ENCODE data around the gene SLC1A1. TPM values are rescaled to one million over a fixed set of nuclear protein-coding genes. Genes with fewer than 3 reads are reported as not detected.

The SLC1A1 gene
- total RNA-seq, 6 experiments from 2014 or later = 22.0 to 82.7 (median 38.7) TPM

DNA sequence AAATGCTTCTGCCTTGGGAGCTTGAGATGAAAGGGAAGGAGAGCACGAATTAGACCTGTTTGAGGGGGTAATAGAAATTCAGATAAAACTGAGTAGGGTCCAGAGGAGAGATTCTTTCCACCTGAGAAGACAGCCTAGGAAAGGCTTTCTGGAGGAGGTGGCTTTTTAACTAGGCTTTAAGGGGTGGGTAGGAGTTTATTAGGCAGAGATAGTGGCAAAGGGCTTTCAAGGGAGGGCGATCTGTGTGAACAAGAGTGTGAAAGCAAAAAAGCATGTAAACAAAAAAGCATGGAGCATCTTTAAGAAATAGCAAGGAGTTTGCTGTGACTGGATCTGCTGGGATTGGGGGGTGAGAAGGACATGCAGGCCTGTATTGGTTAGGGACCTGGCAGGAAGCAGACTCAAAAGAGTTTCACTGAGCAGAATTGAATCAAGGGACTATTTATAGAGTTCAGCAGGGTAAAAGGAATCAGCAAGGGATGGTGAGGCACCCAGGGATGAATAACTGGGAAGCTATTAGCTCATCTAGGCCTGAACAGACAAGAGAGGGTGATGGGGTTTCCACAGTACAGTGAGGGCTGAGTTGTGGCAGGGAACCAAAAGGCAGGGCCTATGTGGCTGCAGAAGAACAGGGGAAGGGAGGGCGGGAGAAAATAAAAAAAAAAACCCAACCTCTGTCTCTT is 18.8 kb downstream of the SLC1A1 start:
- peaks cover 0 to 81% (median 34%) of the 10 kb centered on the region in 4 donors for H3K4me1 ChIP-seq
- H3K9me3 ChIP-seq = no peaks in the 10 kb centered on the region
- ATAC-seq (peak; percentile 16 to 54 (median 29)), DNase-seq (peak in 1 of 3 donors; percentile 24)
- H3K27ac ChIP-seq = peak overlapping the region; percentile 70 to 84 (median 82)
- WGBS (ENCODE audit: insufficient coverage, low coverage, low lambda C conversion rate, missing lambda C conversion rate) = 45% methylated on average over 2 of the region's 3 CpGs
- intact Hi-C loops (cut with DNase I) = no loop called here
- no peaks in the 10 kb centered on the region for H3K27me3 ChIP-seq
- H3K36me3 ChIP-seq = no peaks in the 10 kb centered on the region
- no peak for TF ChIP-seq POLR2A (IDR thresholded peaks at IDR 0.05)
- TF ChIP-seq, protein P1, sequence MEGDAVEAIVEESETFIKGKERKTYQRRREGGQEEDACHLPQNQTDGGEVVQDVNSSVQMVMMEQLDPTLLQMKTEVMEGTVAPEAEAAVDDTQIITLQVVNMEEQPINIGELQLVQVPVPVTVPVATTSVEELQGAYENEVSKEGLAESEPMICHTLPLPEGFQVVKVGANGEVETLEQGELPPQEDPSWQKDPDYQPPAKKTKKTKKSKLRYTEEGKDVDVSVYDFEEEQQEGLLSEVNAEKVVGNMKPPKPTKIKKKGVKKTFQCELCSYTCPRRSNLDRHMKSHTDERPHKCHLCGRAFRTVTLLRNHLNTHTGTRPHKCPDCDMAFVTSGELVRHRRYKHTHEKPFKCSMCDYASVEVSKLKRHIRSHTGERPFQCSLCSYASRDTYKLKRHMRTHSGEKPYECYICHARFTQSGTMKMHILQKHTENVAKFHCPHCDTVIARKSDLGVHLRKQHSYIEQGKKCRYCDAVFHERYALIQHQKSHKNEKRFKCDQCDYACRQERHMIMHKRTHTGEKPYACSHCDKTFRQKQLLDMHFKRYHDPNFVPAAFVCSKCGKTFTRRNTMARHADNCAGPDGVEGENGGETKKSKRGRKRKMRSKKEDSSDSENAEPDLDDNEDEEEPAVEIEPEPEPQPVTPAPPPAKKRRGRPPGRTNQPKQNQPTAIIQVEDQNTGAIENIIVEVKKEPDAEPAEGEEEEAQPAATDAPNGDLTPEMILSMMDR (IDR thresholded peaks at IDR 0.05) = no peak
- H3K4me3 ChIP-seq = no peak overlapping the region

DNA sequence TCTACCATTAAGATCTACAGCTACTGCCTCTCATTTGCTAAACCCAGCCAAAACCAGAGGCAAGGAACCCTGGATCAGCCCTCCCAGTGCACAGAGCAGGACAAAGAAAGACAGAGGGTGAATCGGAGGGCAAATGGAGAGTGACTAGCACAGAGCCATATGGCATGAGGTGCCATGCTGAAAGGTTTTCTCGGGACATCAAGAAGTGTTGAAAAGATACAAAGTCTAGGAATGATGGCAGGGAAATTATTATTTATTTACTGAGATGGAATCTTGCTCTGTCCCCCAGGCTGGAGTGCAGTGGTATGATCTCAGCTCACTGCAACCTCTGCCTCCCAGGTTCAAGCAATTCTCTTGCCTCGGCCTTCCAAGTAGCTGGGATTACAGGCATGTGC is 19.3 kb downstream of the SLC1A1 start:
- no peaks in the 10 kb centered on the region for H3K36me3 ChIP-seq
- WGBS (ENCODE audit: insufficient coverage, low coverage, low lambda C conversion rate, missing lambda C conversion rate) = 26% methylated on average over 2 of the region's 3 CpGs
- intact Hi-C loops (cut with DNase I) = no loop called here
- H3K27me3 ChIP-seq = no peaks in the 10 kb centered on the region
- DNase-seq = no peak
- TF ChIP-seq, protein P1 (IDR thresholded peaks at IDR 0.05) = no peak
- no peak for TF ChIP-seq POLR2A (IDR thresholded peaks at IDR 0.05)
- peak overlapping the region; percentile 70 to 84 (median 82) for H3K27ac ChIP-seq
- ATAC-seq = peak; percentile 2 to 40 (median 30)
- H3K4me3 ChIP-seq = no peak overlapping the region
- no peaks in the 10 kb centered on the region for H3K9me3 ChIP-seq
- H3K4me1 ChIP-seq = peaks cover 0 to 75% (median 32%) of the 10 kb centered on the region in 4 donors

DNA sequence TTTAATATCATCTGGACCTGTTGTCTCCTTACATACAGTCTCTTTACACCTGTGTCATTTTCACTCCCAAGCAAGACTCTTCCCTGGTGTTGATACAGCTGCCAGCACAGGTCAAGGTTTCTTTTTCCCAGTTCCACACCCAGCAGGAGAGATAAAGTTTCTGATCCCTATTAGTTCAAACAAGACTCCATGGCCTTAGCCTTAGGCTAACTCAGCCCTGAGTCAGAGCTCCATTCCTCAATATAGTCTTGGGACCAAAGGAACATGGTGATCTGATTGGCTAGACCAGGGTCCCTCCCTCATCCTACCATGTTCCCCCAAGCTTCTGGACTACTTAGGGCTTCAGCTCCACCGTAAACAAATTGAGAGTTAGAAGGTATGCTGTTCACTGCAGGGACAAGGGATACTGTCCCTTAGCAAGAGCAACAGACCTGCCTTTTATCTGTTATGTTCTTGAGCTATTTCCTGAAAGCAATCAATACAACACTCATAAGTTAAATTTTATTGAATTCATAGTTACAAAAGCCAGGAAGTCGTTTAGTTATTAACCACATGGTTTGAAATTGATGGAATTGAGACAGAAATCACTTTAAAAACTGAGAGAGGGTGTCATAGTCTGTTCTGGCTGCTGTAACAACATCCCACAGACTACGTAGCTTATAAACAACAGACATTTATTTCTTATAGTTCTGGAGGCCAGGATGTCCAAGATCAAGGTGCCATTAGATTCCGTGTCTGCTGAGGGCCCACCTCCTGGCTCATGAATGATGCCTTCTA is 20.5 kb downstream of the SLC1A1 start:
- ATAC-seq (peak; percentile 55 to 76 (median 69)), DNase-seq (no peak)
- Histone ChIP-seq H3K4me3 (no peak overlapping the region), H3K4me1 (peaks cover 0 to 69% (median 28%) of the 10 kb centered on the region in 4 donors), H3K27ac (peak overlapping the region; percentile 70 to 84 (median 82)), H3K9me3 (no peaks in the 10 kb centered on the region), H3K36me3 (no peaks in the 10 kb centered on the region), H3K27me3 (no peaks in the 10 kb centered on the region)
- WGBS (ENCODE audit: insufficient coverage, low coverage, low lambda C conversion rate, missing lambda C conversion rate) = 26% methylated on average over 3 of the region's 4 CpGs
- TF ChIP-seq POLR2A (IDR thresholded peaks at IDR 0.05) = peak; percentile 85
- TF ChIP-seq, protein P1 (IDR thresholded peaks at IDR 0.05) = no peak
- intact Hi-C loops (cut with DNase I) = no loop called here

DNA sequence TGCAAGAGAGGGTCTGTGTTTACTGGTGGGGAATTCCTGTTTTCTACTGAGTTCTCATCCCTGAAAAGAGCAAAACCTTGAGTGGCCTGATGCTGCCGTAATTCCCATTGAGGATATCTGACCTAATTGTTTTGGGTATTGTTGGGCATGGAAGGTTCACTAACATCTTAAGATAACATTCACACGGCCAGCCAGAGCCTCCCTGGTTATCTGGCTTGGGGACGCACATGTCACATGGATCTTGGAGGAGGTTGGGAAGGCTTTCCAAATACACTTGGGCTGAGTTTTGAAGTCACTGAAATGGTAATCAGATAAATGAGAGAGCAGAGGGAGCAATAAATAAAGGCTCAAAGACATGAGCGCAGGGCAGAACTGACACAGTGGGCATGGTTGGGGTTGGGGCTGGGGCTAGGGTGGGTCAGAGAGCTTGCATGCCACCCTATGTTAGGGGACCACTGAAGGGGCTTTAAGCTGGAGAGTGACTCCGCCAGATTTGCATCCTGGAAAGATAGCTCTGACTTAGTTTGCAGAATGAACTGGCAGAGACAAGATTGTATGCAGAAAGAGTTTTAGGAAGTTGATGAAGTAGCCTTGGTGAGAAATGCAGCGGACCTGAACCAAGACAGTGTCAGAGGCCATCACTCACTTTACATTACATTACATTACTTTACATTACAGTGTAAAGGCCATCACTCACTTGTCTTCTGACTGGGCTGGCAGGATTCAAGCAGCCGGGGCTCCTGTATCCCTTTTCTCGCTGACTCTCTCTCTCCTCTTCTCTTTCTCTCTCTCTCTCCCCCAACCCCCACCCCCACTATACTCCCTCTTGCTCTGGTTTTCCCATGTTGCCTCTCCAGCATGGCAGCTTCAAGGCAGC is 24.2 kb downstream of the SLC1A1 start:
- intact Hi-C loops (cut with DNase I) = no loop called here
- no peak overlapping the region for H3K4me3 ChIP-seq
- H3K27me3 ChIP-seq = no peaks in the 10 kb centered on the region
- 74% methylated on average over 5 of the region's 8 CpGs for WGBS (ENCODE audit: insufficient coverage, low coverage, low lambda C conversion rate, missing lambda C conversion rate)
- no peak for TF ChIP-seq POLR2A (IDR thresholded peaks at IDR 0.05)
- TF ChIP-seq, protein P1 (IDR thresholded peaks at IDR 0.05) = no peak
- no peak overlapping the region for H3K27ac ChIP-seq
- peaks cover 0 to 6% (median 0%) of the 10 kb centered on the region in 4 donors for H3K36me3 ChIP-seq
- peaks cover 0 to 45% (median 10%) of the 10 kb centered on the region in 4 donors for H3K4me1 ChIP-seq
- ATAC-seq (no peak), DNase-seq (no peak)
- H3K9me3 ChIP-seq = no peaks in the 10 kb centered on the region
